ENCODE measurements around the gene DIPK1B.
A peak's percentile ranks its signal among the peaks of the same experiment; 100 is the strongest.

Gene DIPK1B

DNA sequence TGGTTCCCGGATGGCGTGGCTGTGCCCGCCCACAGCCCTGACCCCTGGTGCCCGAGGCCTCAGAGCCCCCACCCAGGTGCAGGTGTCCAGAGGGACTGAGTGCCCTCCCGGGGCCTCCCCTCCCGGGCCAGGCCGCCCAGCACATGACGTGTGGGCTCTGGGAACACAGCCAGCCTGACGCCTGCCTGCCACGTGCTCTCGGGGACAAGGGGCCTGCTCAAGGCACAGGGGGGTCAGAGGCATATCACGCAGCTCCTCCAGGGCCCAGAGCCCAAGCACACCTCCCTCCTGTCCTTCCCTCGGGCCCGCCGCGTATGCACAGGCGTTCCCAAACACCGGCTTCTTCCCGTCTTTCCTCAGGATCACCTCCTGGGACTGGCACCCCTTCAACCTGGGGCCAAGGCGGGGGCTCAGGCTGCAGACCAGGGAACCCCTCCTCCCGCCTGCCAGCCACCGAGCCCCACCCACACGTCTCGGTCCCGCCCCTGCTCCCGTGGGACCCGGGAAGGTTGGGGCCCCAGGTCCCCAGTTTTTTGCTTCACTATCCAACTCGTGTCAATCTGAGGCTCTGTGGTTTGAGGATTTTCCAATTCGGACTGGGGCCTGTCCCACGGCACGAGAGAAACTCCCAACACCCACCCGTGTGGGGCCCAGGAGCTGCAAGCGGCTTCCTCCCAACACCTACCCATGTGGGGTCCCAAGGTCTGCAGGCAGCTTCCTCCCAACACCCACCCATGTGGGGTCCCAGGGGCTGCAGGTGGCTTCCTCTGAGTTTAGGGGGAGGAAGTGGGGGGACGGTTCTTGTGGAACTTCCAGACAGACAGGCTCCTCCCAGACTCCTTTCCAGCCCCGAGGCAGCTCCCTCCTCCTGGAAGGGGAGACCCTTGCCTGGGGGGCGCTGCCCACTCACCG, 28.9 kb downstream of the DIPK1B start:
- DNase-seq: no peak

DNA sequence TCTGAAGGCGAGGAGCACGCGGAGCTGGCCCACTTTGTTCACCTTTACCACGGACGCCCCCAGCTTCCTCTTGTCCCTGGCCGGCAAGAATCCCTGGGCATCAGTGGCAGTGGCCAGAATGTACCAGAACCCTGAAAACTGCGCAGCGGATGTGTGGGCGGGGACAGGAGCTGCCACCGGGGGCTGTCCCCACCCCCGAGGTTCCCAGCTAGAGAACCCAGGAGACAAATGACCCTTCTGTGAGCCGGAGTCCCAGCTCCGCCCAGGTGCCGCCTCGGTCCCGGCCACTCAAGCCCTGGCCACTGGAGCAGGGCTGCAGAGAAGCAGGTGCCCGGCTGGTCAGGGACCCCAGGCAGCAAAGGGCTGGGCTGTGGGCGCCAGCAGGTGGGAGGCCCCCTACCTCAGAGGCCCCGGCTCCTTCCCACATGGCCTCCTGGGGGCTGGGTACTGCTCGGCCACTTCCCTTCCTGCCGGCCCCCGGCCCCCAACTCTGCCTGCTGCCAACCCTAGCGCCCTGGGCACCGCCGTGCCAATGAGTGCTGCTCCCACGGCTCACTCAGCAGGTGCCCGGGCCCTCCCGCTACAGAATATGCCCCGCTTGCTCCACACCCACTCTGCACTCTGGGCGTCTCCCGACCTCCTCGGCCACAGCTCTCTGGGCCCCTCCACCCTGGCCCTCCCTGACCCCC, 29.7 kb downstream of the DIPK1B start:
- no peak for DNase-seq

DNA sequence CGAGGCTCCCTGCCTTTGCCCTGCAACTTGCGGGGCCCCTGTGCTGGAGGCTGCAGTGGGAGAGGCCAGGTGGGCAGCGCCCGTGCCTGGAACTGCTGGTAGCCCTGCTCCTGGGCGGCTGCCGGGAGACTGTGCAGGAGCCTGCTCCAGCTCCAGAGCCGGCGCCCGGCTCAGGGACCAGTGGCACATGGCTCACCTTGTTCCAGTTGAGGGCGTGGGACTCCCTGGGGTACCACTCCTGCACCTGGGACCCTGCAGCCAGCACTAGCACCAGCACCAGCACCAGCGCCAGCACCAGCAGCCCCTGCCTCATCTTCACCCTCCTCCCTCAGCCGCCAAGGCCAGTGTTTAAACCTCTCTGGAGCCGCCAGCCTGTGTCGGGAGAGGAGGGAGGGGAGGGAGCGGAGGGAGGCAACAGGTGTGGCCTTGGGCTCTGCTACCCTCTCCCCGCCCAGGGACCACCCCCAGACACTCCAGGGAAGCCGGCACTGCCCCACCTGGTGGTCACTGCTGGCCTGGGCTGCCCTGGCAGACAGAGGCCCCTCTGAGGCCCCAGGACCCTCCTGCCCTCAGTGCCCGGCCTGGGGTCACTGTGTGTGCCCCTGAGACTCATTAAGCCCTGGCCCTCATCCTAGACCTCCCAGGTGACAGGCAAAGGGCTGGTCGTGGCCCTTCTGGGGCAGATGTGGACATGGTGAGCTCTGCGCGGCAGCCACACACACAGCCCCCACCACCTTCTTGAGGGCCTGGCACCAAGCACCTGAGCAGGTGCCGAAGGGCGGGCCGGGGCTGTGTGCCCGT, 30.4 kb downstream of the DIPK1B start, which contains the start of gene LCN10:
Gene LCN10, minus strand, starts transcription at position 350 of the 801 bp plus-strand sequence. Its CDS starts 37 bp downstream, at position 313.
- peak; percentile 69 for DNase-seq

GRCh38 chr9:136743639-136744211, 31.4 kb downstream of the DIPK1B start:
- DNase-seq: no peak

GRCh38 chr9:136744773-136745172, 32.4 kb downstream of the DIPK1B start:
- no peak for DNase-seq

GRCh38 chr9:136745389-136746154, 33.2 kb downstream of the DIPK1B start:
- DNase-seq: no peak

GRCh38 chr9:136746155-136746490, 33.8 kb downstream of the DIPK1B start:
- DNase-seq: no peak

- DNase-seq: no peak
These were observed 34.2 kb downstream of the DIPK1B start for GRCh38 chr9:136746621-136747020.

DNA sequence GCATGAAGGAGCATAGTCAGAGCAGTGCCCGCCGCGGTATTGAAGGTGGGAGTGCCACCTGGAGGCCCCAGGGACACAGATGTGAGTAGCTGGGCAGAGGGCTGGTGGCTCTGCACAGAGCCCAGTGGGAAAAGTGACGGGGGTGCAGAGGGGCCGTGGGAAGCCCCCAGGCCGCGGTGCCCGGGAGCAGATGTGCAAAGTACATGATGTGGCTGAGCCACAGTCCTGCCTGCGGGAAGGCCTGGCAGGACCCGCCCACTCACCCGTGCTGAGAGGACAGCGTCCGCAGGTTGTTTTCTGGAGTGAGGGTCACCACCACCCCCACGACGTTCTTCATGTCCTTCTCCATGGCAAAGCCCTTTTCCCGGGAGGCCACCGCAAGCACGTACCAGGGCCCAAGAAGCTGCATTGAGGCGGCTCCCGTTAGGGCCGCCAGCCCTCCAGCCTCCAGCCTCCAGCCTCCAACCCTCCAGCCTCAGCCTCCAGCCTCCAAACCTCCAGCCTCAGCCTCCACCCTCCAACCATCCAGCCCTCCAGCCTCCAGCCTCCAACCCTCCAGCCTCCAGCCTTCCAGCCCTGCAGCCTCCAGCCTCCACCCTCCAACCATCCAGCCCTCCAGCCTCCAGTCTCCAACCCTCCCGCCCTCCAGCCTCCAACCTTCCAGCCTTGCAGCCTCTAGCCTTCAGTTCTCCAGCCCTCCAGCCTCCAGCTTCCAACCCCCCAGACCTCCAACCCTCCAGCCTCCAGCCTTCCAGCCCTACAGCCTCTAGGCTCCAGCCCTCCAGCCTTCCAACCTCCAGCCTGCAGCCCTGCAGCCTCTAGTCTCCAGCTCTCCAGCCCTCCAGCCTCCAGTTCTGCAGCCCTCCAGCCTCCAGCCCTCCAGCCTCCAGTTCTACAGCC, 35.0 kb downstream of the DIPK1B start:
- DNase-seq: no peak

GRCh38 chr9:136748201-136748600, 35.8 kb downstream of the DIPK1B start, which contains the start of gene LCN6:
Gene LCN6 (minus strand): TSS chr9:136748525. CDS start chr9:136748483, 42 bp downstream.
- no peak for DNase-seq

- no peak for DNase-seq
These were observed 36.6 kb downstream of the DIPK1B start for GRCh38 chr9:136748666-136749611.

- DNase-seq: no peak
These were observed 38.2 kb downstream of the DIPK1B start for GRCh38 chr9:136750526-136750925.

GRCh38 chr9:136751244-136751643, 38.9 kb downstream of the DIPK1B start:
- no peak for DNase-seq

DNA sequence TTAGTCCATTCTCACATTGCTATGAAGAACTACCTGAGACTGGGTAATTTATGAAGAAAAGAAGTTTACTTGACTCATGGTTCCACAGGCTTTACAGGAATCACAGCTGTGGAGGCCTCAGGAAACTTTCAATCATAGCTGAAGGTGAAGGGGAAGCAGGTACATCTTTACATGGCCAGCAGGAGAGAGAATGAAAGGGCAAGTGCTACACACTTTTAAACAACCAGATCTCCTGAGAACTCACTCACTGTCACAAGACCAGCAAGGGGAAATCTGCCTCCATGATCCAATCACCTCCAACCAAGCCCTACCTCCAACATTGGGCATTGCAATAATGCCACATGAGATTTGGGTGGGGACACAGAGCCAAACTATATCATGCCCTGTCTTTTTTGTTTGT, 39.4 kb downstream of the DIPK1B start:
- DNase-seq: no peak

DNA sequence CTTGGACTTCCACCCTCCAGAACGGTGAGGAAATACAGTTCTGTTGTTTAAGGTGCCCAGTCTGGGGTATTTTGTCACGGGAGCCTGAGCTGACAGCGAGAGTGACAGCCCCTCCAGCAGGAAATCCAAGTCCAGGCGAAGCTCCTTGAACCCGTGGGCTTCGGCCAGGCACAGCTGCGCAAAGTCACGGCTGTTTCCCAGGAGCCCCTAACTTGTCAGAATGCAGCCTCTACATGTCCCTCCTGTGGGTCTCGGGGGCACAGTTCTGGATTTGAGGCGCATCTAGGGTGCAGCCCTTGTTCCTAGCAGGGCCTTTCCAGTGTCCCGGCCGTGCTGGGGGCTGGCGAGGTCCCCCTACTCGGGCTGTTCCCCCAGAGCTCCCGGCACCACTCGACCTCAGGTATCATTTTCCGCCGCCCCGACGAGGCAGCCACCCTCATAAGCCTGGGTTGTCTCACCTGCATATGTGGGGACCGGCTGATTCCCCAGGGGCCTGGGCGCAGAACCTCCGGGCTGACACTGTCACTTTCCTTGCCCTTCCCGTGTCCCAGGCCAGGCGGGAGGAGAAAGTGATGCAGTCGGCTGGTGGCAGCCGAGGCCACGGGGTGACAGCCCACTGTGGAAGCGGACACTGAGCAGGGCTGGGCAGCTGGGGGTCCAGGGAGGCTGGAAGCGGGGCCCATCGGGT, 41.1 kb downstream of the DIPK1B start:
- no peak for DNase-seq

DNA sequence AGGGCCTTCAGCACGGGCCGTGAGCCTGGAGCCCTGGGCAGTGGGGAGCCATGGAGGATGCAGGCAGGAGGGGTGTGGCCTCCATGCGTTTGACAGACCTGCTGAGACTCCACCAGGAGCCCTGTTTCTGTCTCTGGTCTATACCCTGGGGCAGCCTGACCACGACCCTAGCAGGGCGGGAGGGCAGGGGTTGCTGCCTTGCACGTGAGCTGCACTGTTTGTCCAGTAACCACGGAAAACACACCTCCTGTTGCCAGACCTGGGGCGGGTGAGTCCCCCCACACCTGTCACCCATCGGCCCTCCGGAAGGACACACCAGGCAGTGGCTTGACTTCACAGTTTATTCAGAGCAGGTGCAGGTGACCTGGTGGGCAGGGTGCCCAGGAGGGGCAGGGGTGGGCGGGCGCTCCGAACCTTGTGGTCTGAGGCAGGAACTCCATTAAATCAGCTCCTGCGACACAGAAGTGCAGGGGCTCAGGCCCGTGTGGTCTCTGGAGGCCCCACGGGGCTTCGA, 41.7 kb downstream of the DIPK1B start:
- DNase-seq: peak; percentile 42

GRCh38 chr9:136754626-136755301, 42.4 kb downstream of the DIPK1B start:
- DNase-seq: no peak

Data from NCI-H69 (cell line).